ENCODE data around the gene KTN1.

Gene KTN1

DNA sequence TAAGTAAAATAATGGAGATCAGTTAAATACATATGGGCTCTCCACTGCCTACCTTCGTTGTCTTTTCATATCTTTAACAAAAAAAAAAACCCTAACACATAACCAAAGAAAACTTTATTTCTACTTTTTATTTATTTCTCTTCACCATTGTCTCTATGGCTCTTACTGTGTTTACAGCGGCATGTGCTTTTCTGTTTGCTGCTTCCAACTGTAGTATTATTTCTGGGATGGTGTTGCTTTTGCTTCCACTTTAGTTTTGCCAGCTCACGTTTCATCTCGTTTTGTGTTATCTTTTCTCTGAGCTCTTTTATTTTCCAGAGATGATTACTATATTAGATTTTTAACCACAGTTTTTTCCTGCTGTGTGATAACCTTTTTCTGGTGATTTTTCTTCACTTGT, 46.1 kb downstream of the KTN1 start:
- H3K4me1 ChIP-seq (ENCODE audit: insufficient read depth, low read length, severe bottlenecking), result no peaks in the 10 kb centered on the region
- TF ChIP-seq, protein P1, sequence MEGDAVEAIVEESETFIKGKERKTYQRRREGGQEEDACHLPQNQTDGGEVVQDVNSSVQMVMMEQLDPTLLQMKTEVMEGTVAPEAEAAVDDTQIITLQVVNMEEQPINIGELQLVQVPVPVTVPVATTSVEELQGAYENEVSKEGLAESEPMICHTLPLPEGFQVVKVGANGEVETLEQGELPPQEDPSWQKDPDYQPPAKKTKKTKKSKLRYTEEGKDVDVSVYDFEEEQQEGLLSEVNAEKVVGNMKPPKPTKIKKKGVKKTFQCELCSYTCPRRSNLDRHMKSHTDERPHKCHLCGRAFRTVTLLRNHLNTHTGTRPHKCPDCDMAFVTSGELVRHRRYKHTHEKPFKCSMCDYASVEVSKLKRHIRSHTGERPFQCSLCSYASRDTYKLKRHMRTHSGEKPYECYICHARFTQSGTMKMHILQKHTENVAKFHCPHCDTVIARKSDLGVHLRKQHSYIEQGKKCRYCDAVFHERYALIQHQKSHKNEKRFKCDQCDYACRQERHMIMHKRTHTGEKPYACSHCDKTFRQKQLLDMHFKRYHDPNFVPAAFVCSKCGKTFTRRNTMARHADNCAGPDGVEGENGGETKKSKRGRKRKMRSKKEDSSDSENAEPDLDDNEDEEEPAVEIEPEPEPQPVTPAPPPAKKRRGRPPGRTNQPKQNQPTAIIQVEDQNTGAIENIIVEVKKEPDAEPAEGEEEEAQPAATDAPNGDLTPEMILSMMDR (IDR thresholded peaks at IDR 0.05; ENCODE audit: low read length), result no peak
- TF ChIP-seq EZH2 (IDR thresholded peaks at IDR 0.05; ENCODE audit: borderline replicate concordance, low read length), result no peak
- no peak overlapping the region for H2AFZ ChIP-seq (ENCODE audit: low read length)
- no peaks in the 10 kb centered on the region for H3K9me2 ChIP-seq (ENCODE audit: low read depth, low read length)
- H3K27ac ChIP-seq (ENCODE audit: low read depth, low read length, poor library complexity, severe bottlenecking), result no peak overlapping the region
- H3K36me3 ChIP-seq (ENCODE audit: insufficient read depth, low read length), result peaks cover 66% of the 10 kb centered on the region
- H3K79me2 ChIP-seq (ENCODE audit: insufficient read depth, low read length), result no peaks in the 10 kb centered on the region
- H3K9ac ChIP-seq (ENCODE audit: low read length), result no peak overlapping the region
- H3K4me3 ChIP-seq (ENCODE audit: low read depth, low read length, poor library complexity, severe bottlenecking), result no peak overlapping the region
- H4K20me1 ChIP-seq (ENCODE audit: insufficient read depth, low read length), result no peaks in the 10 kb centered on the region
- H3K27me3 ChIP-seq (ENCODE audit: insufficient read depth, low read length), result no peaks in the 10 kb centered on the region
- no peaks in the 10 kb centered on the region for H3F3A ChIP-seq (ENCODE audit: insufficient read depth, low read length)
- no peak overlapping the region for H3K4me2 ChIP-seq (ENCODE audit: low read length)
- H3K9me3 ChIP-seq (ENCODE audit: low read length), result no peaks in the 10 kb centered on the region

DNA sequence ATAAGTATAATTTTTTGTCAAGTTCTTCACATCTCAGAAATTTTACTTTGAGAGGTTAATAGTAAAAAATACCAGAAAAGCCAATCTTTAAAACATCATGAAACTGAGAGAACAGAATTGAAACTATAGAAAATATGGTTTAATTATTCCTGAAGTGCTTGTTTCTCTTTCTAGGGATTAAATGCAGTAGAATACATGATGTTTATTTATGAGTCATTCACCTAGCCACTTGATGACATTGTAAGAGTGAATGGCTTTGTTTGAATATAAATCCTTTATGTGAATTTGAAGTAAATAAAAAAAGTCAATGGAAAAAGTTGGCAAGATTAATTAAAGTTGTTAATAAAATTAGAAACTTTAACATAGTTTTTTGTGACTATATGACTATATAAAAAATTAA, 48.4 kb downstream of the KTN1 start:
- no peaks in the 10 kb centered on the region for H3K9me3 ChIP-seq (ENCODE audit: low read length)
- no peak overlapping the region for H3K27ac ChIP-seq (ENCODE audit: low read depth, low read length, poor library complexity, severe bottlenecking)
- peaks cover 61% of the 10 kb centered on the region for H3K36me3 ChIP-seq (ENCODE audit: insufficient read depth, low read length)
- H3F3A ChIP-seq (ENCODE audit: insufficient read depth, low read length), result no peaks in the 10 kb centered on the region
- no peaks in the 10 kb centered on the region for H3K4me1 ChIP-seq (ENCODE audit: insufficient read depth, low read length, severe bottlenecking)
- no peaks in the 10 kb centered on the region for H3K9me2 ChIP-seq (ENCODE audit: low read depth, low read length)
- no peak overlapping the region for H3K4me2 ChIP-seq (ENCODE audit: low read length)
- TF ChIP-seq, protein P1 (IDR thresholded peaks at IDR 0.05; ENCODE audit: low read length), result no peak
- no peak for TF ChIP-seq EZH2 (IDR thresholded peaks at IDR 0.05; ENCODE audit: borderline replicate concordance, low read length)
- H4K20me1 ChIP-seq (ENCODE audit: insufficient read depth, low read length), result no peaks in the 10 kb centered on the region
- no peak overlapping the region for H3K9ac ChIP-seq (ENCODE audit: low read length)
- no peak overlapping the region for H3K4me3 ChIP-seq (ENCODE audit: low read depth, low read length, poor library complexity, severe bottlenecking)
- no peak overlapping the region for H2AFZ ChIP-seq (ENCODE audit: low read length)
- no peaks in the 10 kb centered on the region for H3K79me2 ChIP-seq (ENCODE audit: insufficient read depth, low read length)
- H3K27me3 ChIP-seq (ENCODE audit: insufficient read depth, low read length), result no peaks in the 10 kb centered on the region

DNA sequence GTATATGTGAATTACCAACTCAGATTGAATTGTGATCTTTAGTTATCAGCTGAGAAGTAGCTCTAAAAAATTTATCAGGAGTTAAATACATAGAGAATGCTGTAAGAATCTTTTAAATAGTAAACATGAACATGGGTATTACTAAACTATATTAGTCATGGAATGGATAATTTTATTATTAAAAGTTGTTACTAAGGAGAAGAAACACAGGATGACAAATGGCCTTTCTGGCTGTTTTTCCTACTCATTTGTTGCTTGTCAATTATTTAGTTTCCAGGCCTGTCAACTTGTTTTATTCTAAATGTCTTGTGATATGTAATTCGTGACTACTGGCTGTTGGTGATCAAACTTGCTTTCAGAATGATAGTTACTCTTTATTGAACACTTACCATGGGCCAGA, 58.7 kb downstream of the KTN1 start:
- peaks cover 95% of the 10 kb centered on the region for H3K36me3 ChIP-seq (ENCODE audit: insufficient read depth, low read length)
- no peak overlapping the region for H3K9ac ChIP-seq (ENCODE audit: low read length)
- H3K27ac ChIP-seq (ENCODE audit: low read depth, low read length, poor library complexity, severe bottlenecking), result no peak overlapping the region
- H3K4me2 ChIP-seq (ENCODE audit: low read length), result no peak overlapping the region
- H3K4me1 ChIP-seq (ENCODE audit: insufficient read depth, low read length, severe bottlenecking), result no peaks in the 10 kb centered on the region
- no peak overlapping the region for H2AFZ ChIP-seq (ENCODE audit: low read length)
- no peak overlapping the region for H3K4me3 ChIP-seq (ENCODE audit: low read depth, low read length, poor library complexity, severe bottlenecking)
- no peak for TF ChIP-seq EZH2 (IDR thresholded peaks at IDR 0.05; ENCODE audit: borderline replicate concordance, low read length)
- TF ChIP-seq, protein P1 (IDR thresholded peaks at IDR 0.05; ENCODE audit: low read length), result no peak
- H3K27me3 ChIP-seq (ENCODE audit: insufficient read depth, low read length), result no peaks in the 10 kb centered on the region
- no peaks in the 10 kb centered on the region for H3K9me3 ChIP-seq (ENCODE audit: low read length)
- H3K79me2 ChIP-seq (ENCODE audit: insufficient read depth, low read length), result no peaks in the 10 kb centered on the region
- H3F3A ChIP-seq (ENCODE audit: insufficient read depth, low read length), result no peaks in the 10 kb centered on the region
- H4K20me1 ChIP-seq (ENCODE audit: insufficient read depth, low read length), result no peaks in the 10 kb centered on the region
- H3K9me2 ChIP-seq (ENCODE audit: low read depth, low read length), result no peaks in the 10 kb centered on the region

Measured in OCI-LY1 (cell line).